ENCODE measurements around the gene PCID2. TPM values are rescaled to one million over a fixed set of nuclear protein-coding genes. Genes with fewer than 3 reads are reported as not detected.
A peak's percentile ranks its signal among the peaks of the same experiment; 100 is the strongest.

Gene PCID2
- total RNA-seq, 4 donors from 2014 or later: 24.9 to 42.1 (median 36.8) TPM

GRCh38 chr13:113137691-113138298, 70.7 kb downstream of the PCID2 start:
- H3K9me3 ChIP-seq: no peaks in the 10 kb centered on the region
- no peaks in the 10 kb centered on the region for H3K27me3 ChIP-seq
- no peaks in the 10 kb centered on the region for H3K4me1 ChIP-seq
- no peak overlapping the region for H3K27ac ChIP-seq
- no peak for TF ChIP-seq CTCF (IDR thresholded peaks at IDR 0.05)
- no peak for TF ChIP-seq POLR2A (IDR thresholded peaks at IDR 0.05)
- no peaks in the 10 kb centered on the region for H3K36me3 ChIP-seq
- no peak overlapping the region for H3K4me3 ChIP-seq
- no peak for DNase-seq

GRCh38 chr13:113135281-113135760, 73.1 kb downstream of the PCID2 start:
- Histone ChIP-seq H3K27ac (no peak overlapping the region), H3K4me1 (no peaks in the 10 kb centered on the region), H3K9me3 (peaks cover 0 to under 1% (median 0%) of the 10 kb centered on the region in 4 donors), H3K36me3 (no peaks in the 10 kb centered on the region), H3K27me3 (no peaks in the 10 kb centered on the region), H3K4me3 (no peak overlapping the region)
- no peak for DNase-seq
- no peak for TF ChIP-seq POLR2A (IDR thresholded peaks at IDR 0.05)

- Histone ChIP-seq H3K4me3 (peak overlapping the region in 1 of 4 donors; percentile 1), H3K9me3 (peaks cover 0 to 5% (median 0%) of the 10 kb centered on the region in 4 donors), H3K27ac (no peak overlapping the region), H3K27me3 (no peaks in the 10 kb centered on the region), H3K36me3 (no peaks in the 10 kb centered on the region), H3K4me1 (no peaks in the 10 kb centered on the region)
- TF ChIP-seq CTCF (IDR thresholded peaks at IDR 0.05) (no peak), POLR2A (IDR thresholded peaks at IDR 0.05) (no peak)
- peak in 1 of 3 donors; percentile 35 for DNase-seq
These were observed 78.3 kb downstream of the PCID2 start for GRCh38 chr13:113129921-113130750.

GRCh38 chr13:113129480-113129879, 79.0 kb downstream of the PCID2 start:
- Histone ChIP-seq H3K27me3 (no peaks in the 10 kb centered on the region), H3K9me3 (peaks cover 0 to 5% (median 0%) of the 10 kb centered on the region in 4 donors), H3K4me1 (no peaks in the 10 kb centered on the region), H3K27ac (no peak overlapping the region), H3K4me3 (no peak overlapping the region), H3K36me3 (no peaks in the 10 kb centered on the region)
- TF ChIP-seq POLR2A (IDR thresholded peaks at IDR 0.05) (no peak), CTCF (IDR thresholded peaks at IDR 0.05) (no peak)
- peak in 1 of 3 donors; percentile 23 for DNase-seq

Small RNA genes lying within 50 kb of the gene (small RNA-seq; reads per million reads assigned to genes)
- gene AL137002.1: 0 reads per million in 2 donors

Other genes starting within 250 kb of the PCID2 start
- 100 to 1,000 TPM in 3 of 4 donors, 10 to 100 TPM in 1; 81.4 to 165 (median 149) TPM for gene MCF2L, start 239.5 kb downstream of the PCID2 start, total RNA-seq
- gene F7, start 102.9 kb downstream of the PCID2 start, total RNA-seq: 1 to 10 TPM in 2 of 4 donors, not detected in 2; 1.9 to 2.9 TPM
- gene F10, start 85.9 kb downstream of the PCID2 start, total RNA-seq: 10 to 100 TPM in 3 of 4 donors, 1 to 10 TPM in 1; 4.1 to 22.5 (median 11.8) TPM
- gene PROZ, start 50.0 kb downstream of the PCID2 start, total RNA-seq: under 1 TPM in 1 of 4 donors, not detected in 3; 0.53 TPM
- gene CUL4A, start 944 bp upstream of the PCID2 start, total RNA-seq: 100 to 1,000 TPM in 3 of 4 donors, 10 to 100 TPM in 1; 83.9 to 206 (median 114) TPM
- 100 to 1,000 TPM in 3 of 4 donors, 10 to 100 TPM in 1; 42.1 to 236 (median 191) TPM for gene LAMP1, start 88.6 kb upstream of the PCID2 start, total RNA-seq
- gene GRTP1, start 155.5 kb upstream of the PCID2 start, total RNA-seq: 100 to 1,000 TPM in 2 of 4 donors, 10 to 100 TPM in 2; 36.3 to 156 (median 97.9) TPM
- gene ADPRHL1, start 244.8 kb upstream of the PCID2 start, total RNA-seq: 10 to 100 TPM in 1 of 4 donors, 1 to 10 TPM in 2, not detected in 1; 3.9 to 15.2 (median 5.8) TPM

Data from Peyer's patch (tissue), 4 donors.